Daoy (cell line): ENCODE data around the gene CHST8. TPM values are rescaled to one million over a fixed set of nuclear protein-coding genes. Genes with fewer than 3 reads are reported as not detected.
"Not testable (repeated sequence)": the region's sequence is repeated elsewhere in the genome, so short reads cannot be mapped to it uniquely, and the experiment has no call there.

Experiments used
- DNase-seq: peaks from one replicate; pipeline ENCODE4 v3.0.0-alpha.2; 2015; ENCODE audit warnings: low read depth
- total RNA-seq: library from RNA; depleted of rRNA; stranded (reverse); fragments of >200 nt; shearing (Covaris generic); gene quantifications from 2 replicates; pipeline ENCODE4 v1.2.3, GENCODE V29; 2014

CHST8 gene
- total RNA-seq, 1 experiment from 2014 or later: 0.29 TPM

- not testable (repeated sequence) for DNase-seq
Observed at GRCh38 chr19:33618363-33618762, 3.4 kb upstream of the CHST8 start.

- DNase-seq: no peak
Observed at GRCh38 chr19:33618884-33619283, 2.9 kb upstream of the CHST8 start.

DNA sequence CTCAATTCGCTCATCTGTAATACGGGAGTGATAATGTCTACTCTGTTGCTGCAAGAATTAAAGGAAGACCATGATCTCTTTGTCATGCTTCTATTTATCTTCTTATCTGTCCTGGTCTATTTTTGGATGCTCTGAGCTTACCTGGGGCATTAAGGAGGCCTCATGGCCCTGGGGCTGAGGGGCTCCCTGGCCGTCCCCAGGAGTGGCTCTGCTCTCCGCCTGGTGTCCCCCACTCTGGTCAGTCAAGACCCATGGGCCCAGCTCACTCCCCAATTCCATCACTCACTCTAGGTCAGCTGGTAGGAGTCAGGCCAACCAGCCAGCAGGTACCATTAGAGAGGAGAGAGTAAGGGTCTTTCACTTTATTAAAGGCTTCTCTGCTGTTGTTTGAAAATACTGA is 1.1 kb upstream of the CHST8 start:
- DNase-seq: no peak

- DNase-seq: no peak
Observed at GRCh38 chr19:33621065-33621785, 528 bp upstream of the CHST8 start.

GRCh38 chr19:33622505-33622808 is 704 bp downstream of the CHST8 start:
- DNase-seq: peak; percentile 40

- DNase-seq: no peak
Observed at GRCh38 chr19:33622809-33623511, 1.2 kb downstream of the CHST8 start.

DNA sequence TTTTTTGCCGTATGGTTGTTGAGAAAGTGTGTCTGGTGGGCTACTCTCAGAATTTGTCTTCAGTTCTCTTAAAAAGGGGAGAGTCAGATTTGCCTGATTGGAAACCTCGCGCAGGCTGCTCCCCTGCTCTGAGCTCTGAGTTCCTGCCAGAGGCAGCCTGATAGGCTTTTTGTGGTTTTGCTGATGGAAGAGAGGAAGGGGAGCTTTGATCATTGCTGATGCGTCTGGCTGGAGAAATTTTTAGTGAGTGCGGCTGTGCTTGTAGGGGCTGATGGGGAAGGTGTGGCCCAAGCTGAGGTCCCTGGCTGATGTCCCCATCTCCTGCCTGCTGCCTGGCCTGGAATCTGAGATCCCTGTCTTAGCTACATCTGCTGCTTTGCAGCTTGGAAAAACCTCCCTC is 2.8 kb downstream of the CHST8 start:
- no peak for DNase-seq

GRCh38 chr19:33627526-33627925 is 5.8 kb downstream of the CHST8 start:
- no peak for DNase-seq

DNA sequence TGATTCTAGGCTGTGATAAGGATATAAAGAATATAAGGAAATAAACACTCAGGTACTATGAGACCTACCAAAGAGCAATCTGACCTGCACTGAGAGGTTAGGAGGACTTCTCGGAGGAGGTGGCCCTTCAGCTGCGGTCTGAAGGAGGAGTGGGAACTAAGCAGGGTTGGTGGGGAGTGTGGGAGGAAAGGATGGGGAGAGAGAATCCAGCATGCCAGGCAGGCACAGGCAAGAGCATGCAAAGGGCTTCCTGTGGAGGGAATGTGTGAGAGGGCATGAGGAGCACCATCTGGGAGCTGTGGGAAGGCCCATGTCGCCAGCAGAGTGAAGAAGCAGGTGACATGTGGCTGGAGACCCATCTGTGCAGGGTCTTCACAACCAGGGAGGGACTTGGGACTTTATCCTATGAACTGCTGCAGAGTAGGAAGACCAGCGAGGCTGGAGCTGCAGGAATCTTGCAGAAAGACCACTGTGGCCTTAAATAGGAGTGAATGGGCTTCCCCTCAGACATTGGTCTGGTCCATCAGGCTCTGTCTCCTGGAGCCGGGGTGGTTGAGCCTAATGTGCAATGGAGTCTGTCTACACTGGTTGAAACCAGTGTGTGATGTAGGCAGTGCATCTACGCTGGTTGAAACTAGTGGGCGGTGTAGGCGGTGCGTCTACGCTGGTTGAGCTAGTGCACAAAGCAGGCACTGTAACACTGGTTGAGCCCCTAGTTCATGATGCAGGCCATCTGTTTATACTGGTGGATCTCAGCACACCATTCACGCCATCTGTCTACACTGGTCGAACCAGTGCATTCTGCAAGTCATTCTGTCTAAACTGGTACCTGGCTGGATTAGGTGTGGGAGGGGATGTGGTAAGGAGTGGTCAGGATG is 6.4 kb downstream of the CHST8 start:
- no peak for DNase-seq

GRCh38 chr19:33628921-33629825 is 7.4 kb downstream of the CHST8 start:
- DNase-seq: no peak

- DNase-seq: no peak
Observed at GRCh38 chr19:33629826-33630375, 8.1 kb downstream of the CHST8 start.

DNA sequence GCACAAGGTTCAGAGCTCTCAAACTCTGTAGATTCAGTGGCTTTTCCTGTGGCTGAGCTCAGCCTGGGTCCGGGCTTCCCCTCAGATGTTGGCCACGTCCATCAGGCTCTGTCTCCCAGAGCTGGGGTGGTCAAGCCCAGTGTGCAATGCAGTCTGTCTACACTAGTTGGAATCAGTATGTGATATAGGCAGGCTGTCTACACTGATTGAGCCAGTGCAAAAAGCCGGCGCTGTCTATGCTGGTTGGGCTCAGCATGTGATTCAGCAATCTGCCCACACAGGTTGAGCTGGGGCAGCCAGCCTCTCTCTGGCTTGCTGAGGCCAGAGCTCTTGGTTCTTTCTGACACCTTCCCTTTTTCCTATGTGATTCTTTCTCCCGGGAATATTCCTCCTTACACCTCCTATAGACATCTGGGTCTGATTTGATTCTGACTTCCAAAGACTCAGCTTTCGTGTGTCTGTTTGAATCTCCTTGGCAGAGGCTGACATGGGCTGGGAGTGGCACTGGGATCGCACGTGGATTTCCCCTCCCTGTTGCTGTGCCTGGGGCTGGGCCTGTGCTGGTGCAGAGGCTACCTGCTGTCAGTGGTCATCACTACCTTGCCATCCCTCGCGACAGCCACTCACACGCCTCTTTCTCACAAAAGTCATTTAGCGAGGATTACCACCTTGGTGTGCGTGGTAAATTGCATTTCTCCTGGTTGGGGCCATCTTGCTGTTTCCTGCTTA is 9.3 kb downstream of the CHST8 start:
- no peak for DNase-seq

GRCh38 chr19:33631609-33631973 is 9.8 kb downstream of the CHST8 start:
- DNase-seq: no peak

DNA sequence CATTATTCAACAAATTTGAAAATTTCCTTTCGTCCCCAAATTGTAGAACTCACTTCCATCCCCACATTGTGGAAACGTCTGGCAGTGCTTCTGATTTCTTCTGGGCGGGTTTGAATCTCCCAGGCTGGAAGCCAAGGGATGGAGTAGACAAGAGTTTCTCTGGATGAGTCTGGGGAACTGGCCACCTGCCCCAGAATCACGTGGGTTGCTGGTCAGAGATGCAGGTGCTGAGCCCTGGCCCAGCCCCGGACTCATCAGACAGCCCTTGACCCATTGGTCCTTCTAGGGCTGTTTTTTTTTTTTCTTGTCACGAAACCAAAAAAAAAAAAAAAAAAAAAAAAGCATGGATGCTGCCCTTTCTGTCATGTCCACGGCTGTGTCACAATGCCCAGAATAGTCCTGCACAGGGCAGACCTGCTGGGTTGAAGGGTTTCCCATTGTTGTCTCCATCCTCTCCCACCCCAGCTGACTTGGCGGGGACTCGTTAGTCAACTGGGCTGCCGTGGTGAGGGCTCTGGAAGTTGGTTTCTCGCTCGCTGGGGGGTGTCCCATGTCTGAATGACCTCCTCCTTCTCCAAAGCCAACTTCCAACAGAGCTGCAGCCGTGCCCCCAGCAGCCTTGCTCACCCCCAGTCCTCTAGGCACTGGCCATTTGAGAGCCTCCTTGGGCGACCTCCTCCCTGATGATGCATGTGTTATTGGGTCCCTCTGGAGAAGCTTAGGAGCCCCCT is 12.8 kb downstream of the CHST8 start:
- no peak for DNase-seq

DNA sequence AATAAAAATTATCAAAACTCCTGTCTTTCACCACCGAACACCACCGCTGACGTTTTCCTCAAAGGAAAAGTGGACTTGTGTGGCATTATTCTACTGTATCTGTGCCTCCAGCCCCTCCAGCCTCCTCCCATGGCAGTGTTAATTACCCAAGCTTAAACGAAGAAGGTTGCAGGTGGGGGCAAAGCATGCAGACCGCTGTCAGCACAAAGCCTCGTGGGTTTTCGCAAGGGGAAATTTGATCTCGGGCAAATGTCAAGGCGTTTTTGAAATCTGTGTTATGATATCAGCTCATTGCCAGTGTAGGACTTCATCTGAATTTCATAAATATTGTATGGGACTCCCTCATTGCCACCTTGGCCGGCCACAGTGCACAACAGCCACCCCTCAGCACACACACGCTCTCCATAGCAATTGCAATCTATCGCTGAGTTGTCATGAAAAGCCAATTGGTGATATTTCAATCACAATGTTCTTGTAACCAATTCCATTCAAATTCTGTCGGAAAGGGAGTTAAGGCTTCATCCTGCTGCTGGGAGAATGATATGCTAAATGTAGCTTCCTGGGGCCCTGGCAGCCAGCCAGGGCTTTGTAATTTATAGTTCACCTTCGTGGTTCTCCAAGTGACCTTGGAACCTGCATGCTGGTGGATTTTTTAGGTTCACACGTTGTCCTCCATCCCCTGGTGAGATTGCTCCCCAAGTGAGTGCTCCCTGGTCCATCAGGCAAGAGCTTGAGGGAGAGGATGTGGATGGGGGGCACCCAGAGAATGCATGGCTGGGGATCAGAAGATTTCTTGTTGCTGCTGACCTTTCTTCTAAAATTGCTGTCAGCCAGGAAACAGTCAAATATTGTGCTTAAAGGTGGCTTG is 16.6 kb downstream of the CHST8 start:
- no peak for DNase-seq

DNA sequence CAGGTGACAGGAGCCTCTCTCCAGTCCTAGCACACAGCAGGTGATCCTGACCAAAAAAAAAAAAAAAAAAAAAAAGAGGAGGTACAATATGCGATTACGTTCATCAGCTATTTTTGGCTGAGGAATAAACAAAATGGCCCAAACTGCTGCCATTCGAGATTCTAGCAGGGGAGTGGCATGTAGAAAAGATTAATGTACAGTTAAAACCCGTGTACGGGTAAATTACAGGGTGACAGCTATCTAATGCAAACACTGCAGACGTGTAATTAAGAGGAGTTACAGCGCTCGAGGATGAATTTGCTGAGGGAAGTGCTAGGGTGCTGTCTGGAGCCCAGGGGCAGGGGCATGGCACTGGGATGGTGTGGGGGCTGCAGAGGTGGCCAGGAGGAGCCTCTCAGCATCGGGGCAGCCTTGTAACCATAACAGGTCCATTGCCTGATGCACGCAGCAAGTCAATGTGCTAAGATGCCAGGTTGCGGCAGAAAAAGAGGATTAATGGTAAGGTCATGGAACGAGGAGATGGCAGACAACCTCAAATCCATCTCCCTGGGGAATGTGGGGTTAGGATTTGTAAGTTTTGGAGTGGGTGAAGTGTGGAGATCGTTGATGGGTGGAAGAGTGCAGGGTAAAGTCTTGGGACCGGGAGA is 17.4 kb downstream of the CHST8 start:
- DNase-seq: no peak

DNA sequence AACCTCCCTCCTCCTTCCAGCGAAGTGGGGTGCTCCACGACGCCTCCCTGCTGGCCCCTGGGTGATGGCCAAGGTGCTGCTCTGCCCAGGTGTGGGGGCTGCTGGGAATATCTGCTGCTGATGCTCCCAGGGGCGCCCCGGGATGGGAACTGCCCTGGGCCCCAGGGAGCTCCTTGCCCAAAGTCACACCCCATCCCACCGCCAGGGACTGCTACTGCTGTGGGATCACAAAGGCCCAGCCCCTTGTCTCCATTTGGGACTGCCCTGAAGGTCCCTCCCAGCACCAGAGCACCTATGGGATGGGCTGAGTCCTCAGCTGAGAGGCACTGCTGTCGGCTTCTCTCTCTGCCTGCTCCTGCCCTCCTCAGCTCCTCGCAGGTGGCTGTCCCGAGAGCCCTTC is 19.0 kb downstream of the CHST8 start:
- DNase-seq: no peak

DNA sequence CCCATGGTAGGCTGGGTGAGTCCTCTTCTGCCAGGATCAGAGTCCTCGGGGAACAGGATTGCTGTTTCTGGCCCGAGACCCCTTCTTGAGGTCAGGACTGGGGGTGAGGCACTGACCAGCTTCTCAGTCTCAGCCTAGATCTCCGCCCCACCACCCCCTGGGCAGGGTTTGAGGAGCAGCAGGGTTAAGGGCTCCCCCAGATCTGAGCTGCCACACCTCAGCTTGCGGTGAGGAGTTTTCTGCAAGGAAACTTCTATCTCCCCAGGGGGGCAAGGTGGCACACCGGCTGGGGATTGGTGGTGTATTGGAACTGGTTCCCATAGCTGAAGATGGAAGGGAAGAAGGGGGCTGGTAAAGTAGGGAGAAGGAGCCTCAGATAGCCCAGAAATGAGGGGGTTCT is 19.5 kb downstream of the CHST8 start:
- no peak for DNase-seq
